ENCODE results near the gene LEMD1. TPM values are rescaled to one million over a fixed set of nuclear protein-coding genes. Genes with fewer than 3 reads are reported as not detected.

Gene LEMD1
- total RNA-seq, 4 donors from 2014 or later = not detected

DNA sequence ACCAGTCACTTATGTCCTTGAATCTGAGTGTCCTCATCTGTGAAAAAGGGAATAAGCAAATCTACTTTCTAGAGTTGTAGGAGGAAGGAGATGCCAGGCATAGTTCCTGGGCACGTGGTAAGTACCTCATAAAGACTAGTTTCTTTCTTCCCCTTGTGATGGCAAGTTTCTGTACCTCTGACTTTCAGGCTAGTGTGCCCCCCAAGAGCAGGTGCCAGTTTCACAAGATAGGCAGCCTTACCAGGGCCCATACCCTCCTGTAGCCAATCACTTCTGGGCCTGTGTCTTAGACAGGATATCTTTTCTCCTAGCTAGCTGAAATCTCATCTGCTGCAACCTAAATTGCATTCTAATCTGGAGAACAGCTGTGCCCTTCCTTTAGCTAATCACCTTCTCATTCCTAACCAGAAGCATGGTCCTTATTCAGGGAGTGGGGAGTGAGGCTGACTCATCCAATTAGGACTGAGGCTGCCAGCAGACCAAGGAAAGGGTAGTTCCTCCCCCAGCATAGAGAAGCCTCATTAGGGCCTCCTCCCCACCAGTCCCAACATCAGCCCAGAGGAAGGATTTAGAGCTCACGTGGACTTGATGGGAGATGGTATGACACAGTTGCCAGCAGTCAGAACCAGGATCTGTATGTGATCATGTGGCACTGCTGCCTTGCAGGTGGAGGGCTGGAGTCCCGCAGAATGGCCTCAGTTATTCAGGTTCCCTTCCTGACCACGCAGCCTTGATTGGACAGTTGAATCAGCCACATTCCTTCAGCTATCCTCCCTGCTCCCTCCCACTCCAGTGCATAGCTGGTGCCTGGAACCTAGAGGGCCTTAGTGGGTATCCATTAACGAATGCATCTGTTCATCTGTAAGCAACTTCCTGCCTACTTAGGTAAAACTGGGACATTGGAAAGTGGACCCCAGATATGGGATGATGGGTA lies 73.0 kb downstream of the LEMD1 start:
- H3K27me3 ChIP-seq = peaks cover 0 to 67% (median 17%) of the 10 kb centered on the region in 4 donors
- WGBS = 63% methylated on average over 5 of the region's 5 CpGs
- peaks cover 6 to 8% (median 7%) of the 10 kb centered on the region in 4 donors for H3K4me1 ChIP-seq
- no peaks in the 10 kb centered on the region for H3K36me3 ChIP-seq
- H3K27ac ChIP-seq (replicated peaks in 1 of 4) = no peak overlapping the region
- intact Hi-C loops (cut with DNase I) = no loop called here
- TF ChIP-seq EP300 (IDR thresholded peaks at IDR 0.05) (no peak), POLR2AphosphoS5 (IDR thresholded peaks at IDR 0.05) (no peak), POLR2A (IDR thresholded peaks at IDR 0.05; ENCODE audit: low read depth) (no peak)
- TF ChIP-seq, protein P1, sequence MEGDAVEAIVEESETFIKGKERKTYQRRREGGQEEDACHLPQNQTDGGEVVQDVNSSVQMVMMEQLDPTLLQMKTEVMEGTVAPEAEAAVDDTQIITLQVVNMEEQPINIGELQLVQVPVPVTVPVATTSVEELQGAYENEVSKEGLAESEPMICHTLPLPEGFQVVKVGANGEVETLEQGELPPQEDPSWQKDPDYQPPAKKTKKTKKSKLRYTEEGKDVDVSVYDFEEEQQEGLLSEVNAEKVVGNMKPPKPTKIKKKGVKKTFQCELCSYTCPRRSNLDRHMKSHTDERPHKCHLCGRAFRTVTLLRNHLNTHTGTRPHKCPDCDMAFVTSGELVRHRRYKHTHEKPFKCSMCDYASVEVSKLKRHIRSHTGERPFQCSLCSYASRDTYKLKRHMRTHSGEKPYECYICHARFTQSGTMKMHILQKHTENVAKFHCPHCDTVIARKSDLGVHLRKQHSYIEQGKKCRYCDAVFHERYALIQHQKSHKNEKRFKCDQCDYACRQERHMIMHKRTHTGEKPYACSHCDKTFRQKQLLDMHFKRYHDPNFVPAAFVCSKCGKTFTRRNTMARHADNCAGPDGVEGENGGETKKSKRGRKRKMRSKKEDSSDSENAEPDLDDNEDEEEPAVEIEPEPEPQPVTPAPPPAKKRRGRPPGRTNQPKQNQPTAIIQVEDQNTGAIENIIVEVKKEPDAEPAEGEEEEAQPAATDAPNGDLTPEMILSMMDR (IDR thresholded peaks at IDR 0.05) = no peak
- H3K9me3 ChIP-seq = no peaks in the 10 kb centered on the region
- no peak for DNase-seq (ENCODE audit: extremely low spot score)
- H3K4me3 ChIP-seq = no peak overlapping the region

DNA sequence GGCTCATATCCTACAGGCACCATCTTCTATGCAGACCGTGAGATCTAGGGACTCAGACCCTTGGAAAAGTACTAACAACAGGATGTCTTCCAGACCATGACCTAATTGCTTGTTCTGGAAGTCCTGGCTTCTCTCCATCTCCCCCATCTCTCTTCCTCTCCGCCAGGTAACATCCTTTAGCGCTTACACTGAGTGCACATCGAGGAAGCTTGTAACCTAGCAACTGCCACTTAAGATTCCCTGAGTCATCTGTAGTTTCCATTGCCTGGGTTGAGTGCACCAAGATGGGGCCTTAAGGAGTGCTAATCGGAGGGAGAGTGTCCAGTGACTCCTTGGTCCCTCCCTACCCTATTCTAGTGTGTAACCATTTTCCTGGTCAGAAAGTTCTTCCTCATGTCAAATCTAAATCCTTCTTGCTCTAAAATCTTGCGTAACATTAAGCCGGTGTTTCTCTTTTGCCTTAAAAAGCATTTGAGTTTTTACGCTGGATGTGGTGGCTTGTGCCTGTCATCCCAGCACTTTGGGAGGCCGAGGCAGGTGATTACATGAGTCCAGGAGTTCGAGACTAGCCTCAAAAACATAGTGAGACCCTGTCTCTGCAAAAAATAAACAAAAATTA lies 74.8 kb downstream of the LEMD1 start:
- H3K27ac ChIP-seq (replicated peaks in 1 of 4) = no peak overlapping the region
- WGBS = 80% methylated on average over 10 of the region's 10 CpGs
- intact Hi-C loops (cut with DNase I) = no loop called here

DNA sequence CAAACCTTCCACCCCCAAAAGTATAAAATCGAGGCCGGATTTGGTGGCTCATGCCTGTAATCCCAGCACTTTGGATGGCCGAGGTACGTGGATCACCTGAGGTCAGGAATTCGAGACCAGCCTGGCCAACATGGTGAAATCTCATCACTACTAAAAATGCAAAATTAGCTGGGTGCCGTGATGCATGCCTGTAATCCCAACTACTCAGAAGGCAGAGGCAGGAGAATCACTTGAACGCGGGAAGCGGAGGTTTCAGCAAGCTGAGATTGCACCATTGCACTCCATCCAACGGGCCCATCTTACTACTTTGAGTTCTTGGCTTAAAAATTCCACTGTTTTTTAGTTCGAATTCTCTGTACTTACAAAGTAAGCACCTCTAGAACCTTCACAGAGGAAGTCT lies 76.1 kb downstream of the LEMD1 start:
- TF ChIP-seq, protein P1 (IDR thresholded peaks at IDR 0.05) = no peak
- TF ChIP-seq POLR2A (IDR thresholded peaks at IDR 0.05; ENCODE audit: low read depth) = no peak
- no peak for TF ChIP-seq EP300 (IDR thresholded peaks at IDR 0.05)
- TF ChIP-seq POLR2AphosphoS5 (IDR thresholded peaks at IDR 0.05) = no peak
- Histone ChIP-seq H3K36me3 (no peaks in the 10 kb centered on the region), H3K27me3 (peaks cover 0 to 82% (median 29%) of the 10 kb centered on the region in 4 donors), H3K9me3 (no peaks in the 10 kb centered on the region), H3K4me1 (peaks cover 13 to 15% (median 14%) of the 10 kb centered on the region in 4 donors), H3K27ac (replicated peaks in 1 of 4) (no peak overlapping the region), H3K4me3 (no peak overlapping the region)
- DNase-seq (ENCODE audit: extremely low spot score) = no peak
- 97% methylated on average over 11 of the region's 11 CpGs for WGBS
- intact Hi-C loops (cut with DNase I) = no loop called here

More for the DNA sequence above, 74.8 kb downstream of the LEMD1 start:
- Histone ChIP-seq H3K4me1 (peaks cover 13 to 15% (median 14%) of the 10 kb centered on the region in 4 donors), H3K27me3 (peaks cover 0 to 83% (median 29%) of the 10 kb centered on the region in 4 donors), H3K36me3 (no peaks in the 10 kb centered on the region), H3K9me3 (no peaks in the 10 kb centered on the region), H3K4me3 (no peak overlapping the region)
- no peak for TF ChIP-seq POLR2AphosphoS5 (IDR thresholded peaks at IDR 0.05)
- TF ChIP-seq, protein P1 (IDR thresholded peaks at IDR 0.05) = no peak
- TF ChIP-seq POLR2A (IDR thresholded peaks at IDR 0.05; ENCODE audit: low read depth) = no peak
- TF ChIP-seq EP300 (IDR thresholded peaks at IDR 0.05) = no peak
- no peak for DNase-seq (ENCODE audit: extremely low spot score)

DNA sequence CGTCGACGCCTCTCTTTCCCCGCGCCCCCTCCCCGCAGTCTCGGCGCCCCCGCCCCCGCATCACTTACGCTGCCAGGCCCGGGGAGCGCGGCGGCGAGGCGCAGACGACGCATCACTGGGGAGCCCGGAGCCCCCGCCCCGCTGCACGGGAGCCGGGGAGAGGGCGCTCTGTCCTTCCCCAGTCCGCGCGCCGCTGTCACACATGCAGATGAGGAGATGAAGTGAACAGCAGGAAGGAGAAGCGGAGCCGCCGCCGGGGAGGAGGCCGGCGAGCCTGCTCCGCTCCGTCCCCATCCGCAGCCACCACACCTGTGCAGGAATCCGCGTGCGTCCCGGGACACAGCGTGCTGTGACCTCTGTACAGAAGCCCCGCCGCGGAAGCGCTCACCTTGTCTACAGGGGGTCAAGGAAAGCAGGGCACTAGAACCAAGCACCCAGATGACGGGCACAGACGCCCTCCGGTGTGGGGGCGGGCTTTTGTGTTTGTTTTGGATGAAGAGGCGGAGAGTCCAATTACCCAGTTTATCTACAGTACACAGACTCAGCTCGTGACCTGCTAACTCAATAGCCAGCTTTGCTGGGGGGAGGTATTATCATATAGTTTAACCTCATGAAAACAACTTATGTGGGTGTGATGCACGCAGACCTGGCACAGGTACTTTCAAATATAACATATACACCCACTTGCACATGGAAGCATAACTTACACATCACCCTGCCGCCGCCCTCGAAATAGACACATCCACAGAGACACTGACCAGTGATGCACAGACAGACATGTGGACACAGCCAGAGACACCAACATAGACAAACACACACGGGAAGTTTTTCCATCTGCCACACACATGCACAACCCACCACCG lies 77.6 kb downstream of the LEMD1 start:
- peaks cover 13 to 15% (median 14%) of the 10 kb centered on the region in 4 donors for H3K4me1 ChIP-seq
- H3K27me3 ChIP-seq = peaks cover 0 to 75% (median 29%) of the 10 kb centered on the region in 4 donors
- intact Hi-C loops (cut with DNase I) = no loop called here
- no peaks in the 10 kb centered on the region for H3K9me3 ChIP-seq
- 17% methylated on average over 38 of the region's 59 CpGs for WGBS
- DNase-seq (ENCODE audit: extremely low spot score) = no peak
- H3K4me3 ChIP-seq = peak overlapping the region; percentile 40 to 53 (median 44)
- no peaks in the 10 kb centered on the region for H3K36me3 ChIP-seq
- TF ChIP-seq POLR2A (IDR thresholded peaks at IDR 0.05; ENCODE audit: low read depth) = no peak
- TF ChIP-seq, protein P1 (IDR thresholded peaks at IDR 0.05) = no peak
- TF ChIP-seq POLR2AphosphoS5 (IDR thresholded peaks at IDR 0.05) = no peak
- H3K27ac ChIP-seq (replicated peaks in 1 of 4) = no peak overlapping the region
